IMR-90 (cell line): Measurements from ENCODE around the gene DBF4B. TPM values are rescaled to one million over a fixed set of nuclear protein-coding genes. Genes with fewer than 3 reads are reported as not detected.

Experiments used
- ATAC-seq: fragments of 200-7000 bp; cut with Tn5 transposase; 2 replicates; pipeline ENCODE4 v1.9.1; 2020; ENCODE audit warnings: low read depth, mild to moderate bottlenecking, moderate library complexity
- BruUV-seq: library from RNA; stranded (reverse); fragments of 400-500 nt; replicated peaks from 2 replicates; lab custom pipeline; 2021; lab: Mats Ljungman, UMichigan
- CTCF ChIA-PET: fragments of 300-600 bp; formaldehyde crosslinking; extraction: SDS; loops from one replicate; lab custom pipeline; 2021; ENCODE audit warnings: antibody characterized with exemption; lab: Yijun Ruan, JAX
- POLR2A ChIA-PET: fragments of 300-600 bp; sonication (Branson Sonifier 250); formaldehyde crosslinking; loops from one replicate; lab custom pipeline; 2022; ENCODE audit warnings: antibody characterized with exemption; ENCODE audit not compliant: unreplicated experiment; lab: Charles Lee
- DNase-seq: peaks from one replicate; pipeline ENCODE4 v3.0.0; 2013
- H2AFZ ChIP-seq: replicated peaks from 2 replicates; pipeline ENCODE3; 2013; ENCODE audit warnings: low read length, mild to moderate bottlenecking; ENCODE audit not compliant: poor library complexity
- H2AK5ac ChIP-seq: 2 replicates; pipeline ENCODE4 v1.6.1; 2013; ENCODE audit warnings: low read depth, low read length, inconsistent platforms
- H2AK9ac ChIP-seq: replicated peaks from 2 replicates; pipeline ENCODE3; 2013; ENCODE audit warnings: mild to moderate bottlenecking, low read depth, low read length, moderate library complexity; ENCODE audit not compliant: poor library complexity
- H2BK120ac ChIP-seq: 2 replicates; pipeline ENCODE4 v1.6.1; 2013; ENCODE audit warnings: low read depth, low read length, inconsistent platforms
- H2BK15ac ChIP-seq: 3 replicates; pipeline ENCODE4 v1.6.1; 2013; ENCODE audit warnings: low read depth, low read length, inconsistent platforms
- H2BK20ac ChIP-seq: 2 replicates; pipeline ENCODE4 v1.6.1; 2013; ENCODE audit warnings: low read depth, mild to moderate bottlenecking, inconsistent platforms, low read length, moderate library complexity
- H2BK5ac ChIP-seq: 2 replicates; pipeline ENCODE4 v1.6.1; 2013; ENCODE audit warnings: mild to moderate bottlenecking, low read depth, low read length, inconsistent platforms; ENCODE audit not compliant: poor library complexity, severe bottlenecking
- H3K14ac ChIP-seq: replicated peaks from 2 replicates; pipeline ENCODE4 v1.6.1; 2013; ENCODE audit warnings: low read depth, low read length, inconsistent platforms
- H3K18ac ChIP-seq: 2 replicates; pipeline ENCODE4 v1.6.1; 2013; ENCODE audit warnings: low read depth, low read length, control low read depth
- H3K23ac ChIP-seq: 2 replicates; pipeline ENCODE4 v1.6.1; 2013; ENCODE audit warnings: low read depth, low read length, inconsistent platforms
- H3K27ac ChIP-seq: 2 replicates; pipeline ENCODE4 v1.5.1; 2013; ENCODE audit warnings: mild to moderate bottlenecking, control low read depth, low read length; ENCODE audit not compliant: insufficient read depth
- H3K27me3 ChIP-seq: 2 replicates; pipeline ENCODE4 v1.6.1; 2013; ENCODE audit warnings: low read length; ENCODE audit not compliant: control insufficient read depth, insufficient read depth
- H3K36me3 ChIP-seq: 2 replicates; pipeline ENCODE4 v1.6.1; 2013; ENCODE audit warnings: low read length, mixed read lengths; ENCODE audit not compliant: control insufficient read depth, insufficient read depth
- H3K4ac ChIP-seq: 2 replicates; pipeline ENCODE4 v1.6.1; 2013; ENCODE audit warnings: low read depth, low read length, inconsistent platforms
- H3K4me1 ChIP-seq: 2 replicates; pipeline ENCODE4 v1.6.1; 2013; ENCODE audit warnings: low read length, mixed read lengths; ENCODE audit not compliant: control insufficient read depth, insufficient read depth
- H3K4me2 ChIP-seq: 2 replicates; pipeline ENCODE4 v1.6.1; 2013; ENCODE audit warnings: low read depth, mild to moderate bottlenecking, control low read depth, low read length, moderate library complexity
- H3K4me3 ChIP-seq: 2 replicates; pipeline ENCODE4 v1.5.1; 2013; ENCODE audit warnings: low read depth, mild to moderate bottlenecking, control low read depth, low read length, moderate library complexity; ENCODE audit not compliant: insufficient read depth
- H3K56ac ChIP-seq: 2 replicates; pipeline ENCODE4 v1.6.1; 2013; ENCODE audit warnings: low read length, inconsistent platforms; ENCODE audit not compliant: insufficient read depth; ENCODE audit errors: extremely low read depth
- H3K79me1 ChIP-seq, 2 experiments: 2 replicates each; pipeline ENCODE4 v1.6.1; 2013; ENCODE audit warnings: low read length in 2 of 2, inconsistent platforms in 1 of 2, low read depth in 1 of 2
- H3K9ac ChIP-seq: 2 replicates; pipeline ENCODE4 v1.6.1; 2013; ENCODE audit warnings: low read depth, low read length, control low read depth
- H3K9me1 ChIP-seq: 2 replicates; pipeline ENCODE4 v1.6.1; 2013; ENCODE audit warnings: low read length, inconsistent platforms; ENCODE audit not compliant: insufficient read depth
- H3K9me3 ChIP-seq: 2 replicates; pipeline ENCODE4 v1.6.1; 2013; ENCODE audit warnings: low read length; ENCODE audit not compliant: control insufficient read depth, insufficient read depth
- H4K20me1 ChIP-seq: 2 replicates; pipeline ENCODE4 v1.6.1; 2013; ENCODE audit warnings: low read length, inconsistent platforms; ENCODE audit not compliant: insufficient read depth
- H4K5ac ChIP-seq: 2 replicates; pipeline ENCODE4 v1.6.1; 2013; ENCODE audit warnings: mild to moderate bottlenecking, low read depth, low read length, control low read depth
- H4K8ac ChIP-seq, 2 experiments: 2 replicates each; pipeline ENCODE4 v1.6.1; 2013; ENCODE audit warnings: low read depth in 2 of 2, low read length in 2 of 2, control low read depth in 1 of 2, inconsistent platforms in 1 of 2
- H4K91ac ChIP-seq: 2 replicates; pipeline ENCODE4 v1.6.1; 2013; ENCODE audit warnings: low read depth, low read length, inconsistent platforms; ENCODE audit not compliant: insufficient read depth
- CEBPB ChIP-seq: IDR thresholded peaks from 2 replicates; pipeline ENCODE4 v1.6.1; 2012; ENCODE audit warnings: low read depth, low read length, improper control_type of control experiment
- CTCF ChIP-seq: conservative IDR thresholded peaks from 2 replicates; pipeline ENCODE4 v1.5.1; 2012; ENCODE audit warnings: mild to moderate bottlenecking, low read depth, low read length, improper control_type of control experiment
- ELK1 ChIP-seq: fragments of 150-350 bp; IDR thresholded peaks from 2 replicates; pipeline ENCODE4 v1.6.1; 2016; ENCODE audit warnings: low read depth, mild to moderate bottlenecking, low read length, moderate library complexity, borderline replicate concordance
- FOS ChIP-seq: fragments of 150-350 bp; IDR thresholded peaks from 2 replicates; pipeline ENCODE4 v1.6.1; 2016; ENCODE audit warnings: low read depth, low read length
- MAFK ChIP-seq: IDR thresholded peaks from 2 replicates; pipeline ENCODE4 v1.6.1; 2012; ENCODE audit warnings: low read depth, low read length, improper control_type of control experiment
- NFE2L2 ChIP-seq: fragments of 150-350 bp; IDR thresholded peaks from 2 replicates; pipeline ENCODE4 v1.6.1; 2016; ENCODE audit warnings: low read depth, mild to moderate bottlenecking, low read length
- RFX5 ChIP-seq: IDR thresholded peaks from 2 replicates; pipeline ENCODE4 v1.8.0; 2012; ENCODE audit warnings: low read depth, mild to moderate bottlenecking, low read length, moderate library complexity
- SMC3 ChIP-seq: fragments of 150-350 bp; IDR thresholded peaks from 2 replicates; pipeline ENCODE4 v1.6.1; 2016; ENCODE audit warnings: low read depth, mild to moderate bottlenecking, antibody characterized with exemption, low read length, moderate library complexity
- USF2 ChIP-seq: fragments of 150-350 bp; IDR thresholded peaks from 2 replicates; pipeline ENCODE4 v1.6.1; 2017; ENCODE audit warnings: mild to moderate bottlenecking, antibody characterized with exemption, low read length, low read depth
- WGBS, 2 experiments: methylation state at CpG; one replicate each; pipeline versions ENCODE4 v1.1.5 to v1.1.7; 2013; ENCODE audit warnings: missing lambda C conversion rate in 2 of 2; ENCODE audit not compliant: insufficient read length in 1 of 2; ENCODE audit errors: extremely low coverage in 2 of 2; 5-methylcytosine and 5-hydroxymethylcytosine counted together
- dilution Hi-C: fragments of 300-500 bp; cut with HindIII; formaldehyde crosslinking; loops from one replicate; pipeline ENCODE4 v1.14.3; 2018; ENCODE audit warnings: low sequenced_read_pairs; ENCODE audit not compliant: unreplicated experiment
- in situ Hi-C: fragments of 300-500 bp; cut with MboI; formaldehyde crosslinking; loops from 3 replicates; pipeline ENCODE4 v1.14.3; 2019; ENCODE audit warnings: low sequenced_read_pairs, inconsistent platforms, mixed read lengths
- intact Hi-C: fragments of 100-400 bp; cut with micrococcal nuclease; formaldehyde crosslinking; loops from 2 replicates; pipeline ENCODE4 v1.10.0; 2022
- polyA plus RNA-seq, 3 experiments: library from polyadenylated mRNA; depleted of rRNA; stranded (reverse); fragments of >200 nt; gene quantifications; 2 replicates each; pipeline ENCODE4 v1.2.3, GENCODE V29; 2012; ENCODE audit warnings: low replicate concordance in 1 of 3
- total RNA-seq: library from RNA; depleted of rRNA; stranded (reverse); fragments of >200 nt; gene quantifications from 2 replicates; pipeline ENCODE4 v1.2.3, GENCODE V29; 2012

DBF4B gene
- total and polyA plus RNA-seq, 2 of the 4 experiments (the other 2 are of a cell fraction): 3.6 to 10.2 TPM

- Histone ChIP-seq H2BK5ac (no peak overlapping the region), H3K18ac (no peak overlapping the region), H2AFZ (no peak overlapping the region), H4K5ac (no peak overlapping the region), H3K9me1 (no peaks in the 10 kb centered on the region; the same call in 1 of the 2 replicates), H2BK120ac (no peak overlapping the region), H3K23ac (no peak overlapping the region), H3K14ac (no peak overlapping the region), H4K91ac (no peak overlapping the region), H2AK5ac (no peak overlapping the region), H2BK15ac (no peak overlapping the region), H2AK9ac (no peak overlapping the region), H3K4me1 (peaks cover 5% of the 10 kb centered on the region), H3K56ac (no peak overlapping the region), H2BK20ac (no peak overlapping the region), H4K20me1 (no peaks in the 10 kb centered on the region), H3K4me2 (no peak overlapping the region), H3K9ac (no peak overlapping the region), H4K8ac (no peak overlapping the region), H3K79me1 (peaks cover 0 to 5% of the 10 kb centered on the region in 2 experiments; a peak in 1 of 4 replicates), H3K9me3 (no peaks in the 10 kb centered on the region), H3K4me3 (no peak overlapping the region), H3K27me3 (no peaks in the 10 kb centered on the region; the same call in 1 of the 2 replicates), H3K36me3 (no peaks in the 10 kb centered on the region), H3K27ac (no peak overlapping the region), H3K4ac (no peak overlapping the region)
- TF ChIP-seq USF2 (no peak), ELK1 (no peak), FOS (no peak), RFX5 (no peak), SMC3 (no peak), NFE2L2 (no peak), MAFK (no peak), CTCF (no peak), CEBPB (no peak)
- in situ Hi-C loops: no loop called here
- ChIA-PET CTCF (no interaction called here), POLR2A (no interaction called here)
- BruUV-seq: no TSS peak
- WGBS, 2 experiments: 88% methylated on average over 3 of the region's 7 CpGs; no CpG with 5 or more reads in 1 of the 2 experiments
- intact Hi-C loops: no loop called here
- DNase-seq: peak; percentile 11
- dilution Hi-C loops: no loop called here
- no peak for ATAC-seq
Measured at GRCh38 chr17:44788139-44788538, 79.7 kb downstream of the DBF4B start.
